Measurements from ENCODE around the gene CPPED1. TPM values are rescaled to one million over a fixed set of nuclear protein-coding genes. Genes with fewer than 3 reads are reported as not detected.

Gene CPPED1
- total and polyA plus RNA-seq, 2 experiments from 2014 or later = 27.2 to 28.6 TPM

DNA sequence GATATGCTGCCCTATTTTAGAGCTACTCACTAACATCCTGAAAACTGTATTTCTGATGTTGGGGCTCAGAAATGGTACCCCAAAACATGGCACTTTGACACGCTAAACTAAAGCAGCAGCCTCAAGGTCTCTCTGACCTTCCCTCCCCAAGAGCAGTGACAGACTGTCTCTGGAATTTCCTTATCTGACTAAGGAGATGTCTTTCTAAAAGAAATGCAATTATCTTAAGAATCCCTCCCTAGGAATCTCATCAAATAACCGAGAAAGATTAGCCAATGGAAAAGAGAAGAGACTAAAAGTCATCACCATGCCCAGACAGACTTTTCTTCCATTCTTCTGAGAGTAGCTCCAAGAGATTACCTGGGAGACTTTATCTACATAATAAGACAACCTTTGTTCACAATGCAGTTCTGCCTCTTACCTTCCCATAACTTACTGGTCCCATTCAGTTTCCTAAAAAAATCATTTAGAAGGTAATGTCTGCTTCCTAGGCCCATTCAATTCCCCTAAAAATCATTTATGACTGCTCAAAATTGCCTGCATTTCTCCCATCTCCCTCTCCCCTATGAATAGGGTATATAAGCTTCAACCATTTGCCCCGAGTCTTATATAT, 123.9 kb downstream of the CPPED1 start:
- no peaks in the 10 kb centered on the region for H3K9me2 ChIP-seq (replicated peaks; ENCODE audit: insufficient read depth)
- no peak overlapping the region for H3K27ac ChIP-seq
- no peak for TF ChIP-seq EZH2phosphoT487 (IDR thresholded peaks at IDR 0.05; ENCODE audit: low read depth, severe bottlenecking, unreplicated experiment)
- TF ChIP-seq, protein P1, sequence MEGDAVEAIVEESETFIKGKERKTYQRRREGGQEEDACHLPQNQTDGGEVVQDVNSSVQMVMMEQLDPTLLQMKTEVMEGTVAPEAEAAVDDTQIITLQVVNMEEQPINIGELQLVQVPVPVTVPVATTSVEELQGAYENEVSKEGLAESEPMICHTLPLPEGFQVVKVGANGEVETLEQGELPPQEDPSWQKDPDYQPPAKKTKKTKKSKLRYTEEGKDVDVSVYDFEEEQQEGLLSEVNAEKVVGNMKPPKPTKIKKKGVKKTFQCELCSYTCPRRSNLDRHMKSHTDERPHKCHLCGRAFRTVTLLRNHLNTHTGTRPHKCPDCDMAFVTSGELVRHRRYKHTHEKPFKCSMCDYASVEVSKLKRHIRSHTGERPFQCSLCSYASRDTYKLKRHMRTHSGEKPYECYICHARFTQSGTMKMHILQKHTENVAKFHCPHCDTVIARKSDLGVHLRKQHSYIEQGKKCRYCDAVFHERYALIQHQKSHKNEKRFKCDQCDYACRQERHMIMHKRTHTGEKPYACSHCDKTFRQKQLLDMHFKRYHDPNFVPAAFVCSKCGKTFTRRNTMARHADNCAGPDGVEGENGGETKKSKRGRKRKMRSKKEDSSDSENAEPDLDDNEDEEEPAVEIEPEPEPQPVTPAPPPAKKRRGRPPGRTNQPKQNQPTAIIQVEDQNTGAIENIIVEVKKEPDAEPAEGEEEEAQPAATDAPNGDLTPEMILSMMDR (IDR thresholded peaks at IDR 0.05; ENCODE audit: poor library complexity) = no peak
- whole genome bisulfite sequencing (ENCODE audit: low lambda C conversion rate, missing lambda C conversion rate) = 61% methylated on average over 3 of the region's 3 CpGs
- no peaks in the 10 kb centered on the region for H3K36me3 ChIP-seq (replicated peaks; ENCODE audit: insufficient read depth, low read depth)
- no peaks in the 10 kb centered on the region for H4K20me1 ChIP-seq (ENCODE audit: insufficient read depth, poor library complexity, severe bottlenecking)
- no peak for DNase-seq (ENCODE audit: low spot score)
- no peak overlapping the region for H3K4me2 ChIP-seq
- no peak overlapping the region for H3K4me3 ChIP-seq
- no peaks in the 10 kb centered on the region for H3K79me2 ChIP-seq
- H2AFZ ChIP-seq = no peak overlapping the region
- H3K9me3 ChIP-seq (ENCODE audit: low read depth) = no peaks in the 10 kb centered on the region
- no peaks in the 10 kb centered on the region for H3K27me3 ChIP-seq
- H3K4me1 ChIP-seq (ENCODE audit: insufficient read depth) = no peaks in the 10 kb centered on the region

DNA sequence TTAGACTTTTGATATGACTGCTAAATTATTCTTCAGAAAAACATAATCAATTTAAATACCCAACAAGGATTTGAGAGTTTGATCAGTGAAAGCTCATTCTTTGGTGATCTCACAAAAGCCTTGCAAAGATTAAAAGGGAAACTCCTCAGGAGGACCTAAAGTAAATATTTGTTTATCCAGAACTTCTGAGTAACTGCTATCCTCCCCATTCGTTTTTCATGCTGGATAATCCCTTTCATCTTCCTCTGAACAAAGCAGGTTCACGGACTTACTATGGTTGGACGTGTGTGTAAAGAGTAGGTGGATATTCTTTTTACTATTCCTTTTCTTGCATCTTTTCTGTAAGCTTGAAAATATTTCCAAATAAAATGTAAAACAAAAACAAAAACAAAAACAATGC, 124.7 kb downstream of the CPPED1 start:
- Histone ChIP-seq H2AFZ (no peak overlapping the region), H3K9me3 (ENCODE audit: low read depth) (no peaks in the 10 kb centered on the region), H3K27ac (no peak overlapping the region), H4K20me1 (ENCODE audit: insufficient read depth, poor library complexity, severe bottlenecking) (no peaks in the 10 kb centered on the region), H3K4me1 (ENCODE audit: insufficient read depth) (no peaks in the 10 kb centered on the region), H3K79me2 (no peaks in the 10 kb centered on the region), H3K9me2 (replicated peaks; ENCODE audit: insufficient read depth) (no peaks in the 10 kb centered on the region), H3K27me3 (no peaks in the 10 kb centered on the region), H3K36me3 (replicated peaks; ENCODE audit: insufficient read depth, low read depth) (no peaks in the 10 kb centered on the region), H3K4me3 (no peak overlapping the region), H3K4me2 (no peak overlapping the region)
- 56% methylated on average over 3 of the region's 3 CpGs for WGBS (ENCODE audit: low lambda C conversion rate, missing lambda C conversion rate)
- TF ChIP-seq EZH2phosphoT487 (IDR thresholded peaks at IDR 0.05; ENCODE audit: low read depth, severe bottlenecking, unreplicated experiment) (no peak), EZH2 (IDR thresholded peaks at IDR 0.05; ENCODE audit: borderline replicate concordance) (no peak)
- TF ChIP-seq, protein P1 (IDR thresholded peaks at IDR 0.05; ENCODE audit: poor library complexity) = no peak
- DNase-seq (ENCODE audit: low spot score) = no peak

DNA sequence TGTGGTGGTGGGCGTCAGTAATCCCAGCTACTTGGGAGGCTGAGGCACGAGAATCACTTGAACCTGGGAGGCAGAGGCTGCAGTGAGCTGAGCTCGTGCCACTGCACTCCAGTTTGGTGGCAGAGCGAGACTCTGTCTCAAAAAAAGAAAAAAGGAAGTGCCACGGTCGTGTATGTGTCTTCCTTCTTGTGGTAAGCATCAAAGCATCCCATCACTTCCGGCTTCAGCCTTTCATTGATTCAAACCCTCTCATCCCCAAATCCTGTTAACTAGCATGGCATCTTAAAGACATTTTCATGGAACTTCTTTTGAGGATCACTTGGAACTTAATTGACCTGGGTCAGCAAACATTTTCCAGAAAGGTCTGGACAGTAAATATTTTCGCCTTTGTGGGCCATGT, 126.2 kb downstream of the CPPED1 start:
- H3K4me3 ChIP-seq = no peak overlapping the region
- no peaks in the 10 kb centered on the region for H3K36me3 ChIP-seq (replicated peaks; ENCODE audit: insufficient read depth, low read depth)
- no peaks in the 10 kb centered on the region for H3K79me2 ChIP-seq
- H3K9me3 ChIP-seq (ENCODE audit: low read depth) = no peaks in the 10 kb centered on the region
- H3K4me1 ChIP-seq (ENCODE audit: insufficient read depth) = no peaks in the 10 kb centered on the region
- WGBS (ENCODE audit: low lambda C conversion rate, missing lambda C conversion rate) = 85% methylated on average over 8 of the region's 8 CpGs
- H3K4me2 ChIP-seq = no peak overlapping the region
- no peak for DNase-seq (ENCODE audit: low spot score)
- no peaks in the 10 kb centered on the region for H4K20me1 ChIP-seq (ENCODE audit: insufficient read depth, poor library complexity, severe bottlenecking)
- no peaks in the 10 kb centered on the region for H3K9me2 ChIP-seq (replicated peaks; ENCODE audit: insufficient read depth)
- no peaks in the 10 kb centered on the region for H3K27me3 ChIP-seq
- H2AFZ ChIP-seq = no peak overlapping the region
- TF ChIP-seq EZH2phosphoT487 (IDR thresholded peaks at IDR 0.05; ENCODE audit: low read depth, severe bottlenecking, unreplicated experiment) (no peak), EZH2 (IDR thresholded peaks at IDR 0.05; ENCODE audit: borderline replicate concordance) (no peak)
- TF ChIP-seq, protein P1 (IDR thresholded peaks at IDR 0.05; ENCODE audit: poor library complexity) = no peak
- no peak overlapping the region for H3K27ac ChIP-seq

All from hepatocyte (in vitro differentiated cells).